ENCODE measurements around the gene KSR1. TPM values are rescaled to one million over a fixed set of nuclear protein-coding genes. Genes with fewer than 3 reads are reported as not detected.
"Not testable (repeated sequence)": the region's sequence is repeated elsewhere in the genome, so short reads cannot be mapped to it uniquely, and the experiment has no call there.

KSR1 gene
- total RNA-seq, 4 donors from 2014 or later, result 17.7 to 77.0 (median 34.6) TPM

GRCh38 chr17:27628376-27628775, 172.1 kb downstream of the KSR1 start:
- Histone ChIP-seq H3K4me3 (no peak overlapping the region), H3K36me3 (no peaks in the 10 kb centered on the region), H3K27ac (no peak overlapping the region), H3K9me3 (no peaks in the 10 kb centered on the region), H3K4me1 (no peaks in the 10 kb centered on the region), H3K27me3 (no peaks in the 10 kb centered on the region)
- no peak for TF ChIP-seq POLR2A (IDR thresholded peaks at IDR 0.05)
- TF ChIP-seq CTCF (IDR thresholded peaks at IDR 0.05), result no peak
- intact Hi-C loops (cut with DNase I; ENCODE audit: low total_unique reads), result no loop called here
- no peak for DNase-seq

GRCh38 chr17:27629260-27629659, 173.0 kb downstream of the KSR1 start:
- H3K9me3 ChIP-seq; H3K27me3 ChIP-seq; H3K4me1 ChIP-seq; DNase-seq; H3K27ac ChIP-seq; intact Hi-C loops (cut with DNase I; ENCODE audit: low total_unique reads); H3K36me3 ChIP-seq; H3K4me3 ChIP-seq: not testable (repeated sequence)

DNA sequence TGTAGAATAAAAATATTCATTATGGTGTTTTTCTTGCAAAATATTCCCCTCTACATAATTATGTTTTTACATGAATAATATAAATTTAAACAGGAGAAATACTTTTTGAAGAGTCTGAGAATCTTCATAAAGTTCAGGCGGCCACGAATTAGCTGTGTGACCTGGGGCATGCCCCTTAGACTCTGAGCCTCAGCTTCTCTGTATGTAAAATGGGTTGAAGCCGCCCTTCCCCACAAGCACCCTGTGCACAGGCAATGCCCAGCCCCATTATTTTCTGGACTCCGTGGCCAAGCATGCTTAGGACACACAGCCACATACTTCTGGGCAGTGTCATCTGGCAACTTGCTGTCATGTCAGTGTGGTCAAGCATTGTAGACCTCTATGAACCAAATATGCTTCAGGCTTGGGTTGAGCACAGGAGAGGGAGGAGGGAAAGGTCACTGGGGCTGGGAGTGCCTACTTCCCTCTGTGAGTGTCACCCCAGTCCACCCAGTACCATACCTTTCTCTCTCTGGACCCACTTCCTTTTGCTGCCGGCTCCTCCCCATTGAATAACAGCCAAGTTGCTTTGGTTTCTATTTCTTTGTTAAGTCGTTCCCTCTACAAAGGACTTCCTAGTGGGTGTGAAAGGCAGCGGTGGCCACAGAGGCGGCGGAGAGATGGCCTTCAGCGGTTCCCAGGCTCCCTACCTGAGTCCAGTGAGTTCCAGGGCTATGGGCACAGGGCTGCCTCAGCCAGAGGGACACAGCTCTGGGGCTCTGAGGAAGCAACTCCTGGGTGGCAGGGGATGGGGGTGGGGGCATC, 174.6 kb downstream of the KSR1 start, which contains the start of gene LGALS9:
Gene LGALS9 (plus strand): TSS at position 582 of the 804 bp plus-strand sequence. CDS start 78 bp downstream, at position 660.
- no peak for TF ChIP-seq CTCF (IDR thresholded peaks at IDR 0.05)
- TF ChIP-seq POLR2A (IDR thresholded peaks at IDR 0.05), result no peak
- DNase-seq, result no peak
- H3K36me3 ChIP-seq, result no peaks in the 10 kb centered on the region
- H3K27ac ChIP-seq, result peak within 1 kb of the TSS; percentile 80 to 81
- H3K4me1 ChIP-seq, result no peaks in the 10 kb centered on the region
- intact Hi-C loops (cut with DNase I; ENCODE audit: low total_unique reads), result no loop called here
- no peaks in the 10 kb centered on the region for H3K27me3 ChIP-seq
- H3K4me3 ChIP-seq, result no peak within 1 kb of the TSS
- no peaks in the 10 kb centered on the region for H3K9me3 ChIP-seq

- Histone ChIP-seq H3K9me3 (no peaks in the 10 kb centered on the region), H3K4me1 (no peaks in the 10 kb centered on the region), H3K36me3 (no peaks in the 10 kb centered on the region), H3K4me3 (no peak overlapping the region), H3K27ac (peak overlapping the region; percentile 80 to 81), H3K27me3 (no peaks in the 10 kb centered on the region)
- no peak for DNase-seq
- TF ChIP-seq POLR2A (IDR thresholded peaks at IDR 0.05) (no peak), CTCF (IDR thresholded peaks at IDR 0.05) (no peak)
- intact Hi-C loops (cut with DNase I; ENCODE audit: low total_unique reads), result no loop called here
These were observed 175.1 kb downstream of the KSR1 start for GRCh38 chr17:27631411-27631760.

GRCh38 chr17:27631897-27632725, 175.9 kb downstream of the KSR1 start:
- Histone ChIP-seq H3K27me3 (no peaks in the 10 kb centered on the region), H3K27ac (peak overlapping the region; percentile 80 to 81), H3K4me1 (no peaks in the 10 kb centered on the region), H3K9me3 (no peaks in the 10 kb centered on the region), H3K4me3 (no peak overlapping the region), H3K36me3 (no peaks in the 10 kb centered on the region)
- TF ChIP-seq POLR2A (IDR thresholded peaks at IDR 0.05) (no peak), CTCF (IDR thresholded peaks at IDR 0.05) (no peak)
- no peak for DNase-seq
- intact Hi-C loops (cut with DNase I; ENCODE audit: low total_unique reads), result no loop called here

All from uterus (tissue), 4 donors.